Neural cell (in vitro differentiated cells): Measurements from ENCODE around the gene SLC35D1. TPM values are rescaled to one million over a fixed set of nuclear protein-coding genes. Genes with fewer than 3 reads are reported as not detected.

ENCODE experiments used
- H2AFZ ChIP-seq: fragments of 200-600, 300-800 bp; sonication (generic), shearing (Covaris generic); 2 replicates; pipeline ENCODE4 v1.6.0; 2014; ENCODE audit warnings: low read depth, mild to moderate bottlenecking, antibody characterized with exemption, low read length, moderate library complexity
- H3F3A ChIP-seq: fragments of 200-600 bp; shearing (Covaris generic); 2 replicates; pipeline ENCODE4 v1.6.1; 2016; ENCODE audit warnings: mild to moderate bottlenecking, moderate library complexity, mixed read lengths, antibody characterized with exemption, low read length; ENCODE audit not compliant: insufficient read depth, poor library complexity, severe bottlenecking
- H3K27ac ChIP-seq: fragments of 200-600, 300-800 bp; sonication (generic), shearing (Covaris generic); 2 replicates; pipeline ENCODE4 v1.5.1; 2014; ENCODE audit warnings: mild to moderate bottlenecking, low read length, moderate library complexity
- H3K27me3 ChIP-seq: fragments of 300-800, 200-600 bp; sonication (generic), shearing (Covaris generic); 2 replicates; pipeline ENCODE4 v1.6.0; 2014; ENCODE audit warnings: mild to moderate bottlenecking, low read depth, low read length, moderate library complexity; ENCODE audit not compliant: insufficient read depth
- H3K36me3 ChIP-seq: fragments of 300-800, 200-600 bp; sonication (generic), shearing (Covaris generic); 2 replicates; pipeline ENCODE4 v1.5.1; 2014; ENCODE audit warnings: mild to moderate bottlenecking, antibody characterized with exemption, low read length, moderate library complexity; ENCODE audit not compliant: insufficient read depth
- H3K4me2 ChIP-seq: fragments of 300-800, 200-600 bp; sonication (generic), shearing (Covaris generic); 2 replicates; pipeline ENCODE4 v1.6.0; 2014; ENCODE audit warnings: mild to moderate bottlenecking, low read length
- H3K4me3 ChIP-seq: fragments of 300-800, 200-600 bp; sonication (generic), shearing (Covaris generic); 2 replicates; pipeline ENCODE4 v1.5.1; 2014; ENCODE audit warnings: mild to moderate bottlenecking, low read length, moderate library complexity
- H3K79me2 ChIP-seq: fragments of 200-600 bp; shearing (Covaris generic); replicated peaks from 2 replicates; pipeline ENCODE4 v1.6.0; 2014; ENCODE audit warnings: mild to moderate bottlenecking, low read length, moderate library complexity; ENCODE audit not compliant: insufficient read depth
- H3K9ac ChIP-seq: fragments of 300-800, 200-600 bp; sonication (generic), shearing (Covaris generic); 2 replicates; pipeline ENCODE4 v1.6.1; 2016; ENCODE audit warnings: mild to moderate bottlenecking, low read length, mixed read lengths
- H3K9me2 ChIP-seq: fragments of 200-600 bp; shearing (Covaris generic); 2 replicates; pipeline ENCODE4 v1.6.1; 2016; ENCODE audit warnings: mild to moderate bottlenecking, low read length, mixed read lengths; ENCODE audit not compliant: insufficient read depth
- H3K9me3 ChIP-seq: fragments of 200-600, 300-800 bp; sonication (generic), shearing (Covaris generic); 2 replicates; pipeline ENCODE4 v1.6.1; 2016; ENCODE audit warnings: mild to moderate bottlenecking, mixed run types, low read length, moderate library complexity, mixed read lengths
- H4K20me1 ChIP-seq: fragments of 200-600 bp; shearing (Covaris generic); 2 replicates; pipeline ENCODE4 v1.6.1; 2016; ENCODE audit warnings: mild to moderate bottlenecking, mixed run types; ENCODE audit not compliant: insufficient read depth
- EP300 ChIP-seq: fragments of 450-650 bp; conservative IDR thresholded peaks from 2 replicates; pipeline ENCODE4 v1.6.1; 2014; ENCODE audit warnings: antibody characterized with exemption, mild to moderate bottlenecking, moderate library complexity; ENCODE audit not compliant: poor library complexity, severe bottlenecking
- EZH2 ChIP-seq: fragments of 200-600, 300-800 bp; shearing (Covaris generic), sonication (generic); IDR thresholded peaks from 2 replicates; pipeline ENCODE4 v1.6.1; 2014; ENCODE audit warnings: antibody characterized with exemption, low read length, borderline replicate concordance, mild to moderate bottlenecking; ENCODE audit not compliant: insufficient read depth, poor library complexity, severe bottlenecking
- MXI1 ChIP-seq: fragments of 450-650 bp; conservative IDR thresholded peaks from 2 replicates; pipeline ENCODE4 v1.6.1; 2014; ENCODE audit warnings: antibody characterized with exemption, mild to moderate bottlenecking; ENCODE audit not compliant: poor library complexity, severe bottlenecking
- POLR2AphosphoS5 ChIP-seq: IDR thresholded peaks from 2 replicates; pipeline ENCODE4 v1.6.1; 2012
- RAD21 ChIP-seq: fragments of 450-650 bp; conservative IDR thresholded peaks from 2 replicates; pipeline ENCODE4 v1.6.1; 2014; ENCODE audit warnings: antibody characterized with exemption, mild to moderate bottlenecking, moderate library complexity
- SMC3 ChIP-seq: fragments of 450-650 bp; conservative IDR thresholded peaks from 2 replicates; pipeline ENCODE4 v1.6.1; 2014; ENCODE audit warnings: antibody characterized with exemption, mild to moderate bottlenecking, moderate library complexity; ENCODE audit not compliant: poor library complexity
- TAF1 ChIP-seq: IDR thresholded peaks from 2 replicates; pipeline ENCODE4 v1.6.1; 2012; ENCODE audit warnings: low read depth
- polyA plus RNA-seq: library from polyadenylated mRNA; depleted of rRNA; stranded (reverse); fragments of >200 nt; gene quantifications from 2 replicates; pipeline ENCODE4 v1.2.3, GENCODE V29; 2014
- TF ChIP-seq, protein P1 (sequence below): IDR thresholded peaks from 2 replicates; pipeline ENCODE4 v1.6.1; 2012; ENCODE audit warnings: borderline replicate concordance
- TF ChIP-seq, protein P2 (sequence below): fragments of 450-650 bp; IDR thresholded peaks from 2 replicates; pipeline ENCODE4 v1.5.1; 2014; ENCODE audit warnings: antibody characterized with exemption, mild to moderate bottlenecking, moderate library complexity; ENCODE audit not compliant: poor library complexity, severe bottlenecking

The SLC35D1 gene
- polyA plus RNA-seq, 1 donor from 2014 or later = 17.9 TPM

DNA sequence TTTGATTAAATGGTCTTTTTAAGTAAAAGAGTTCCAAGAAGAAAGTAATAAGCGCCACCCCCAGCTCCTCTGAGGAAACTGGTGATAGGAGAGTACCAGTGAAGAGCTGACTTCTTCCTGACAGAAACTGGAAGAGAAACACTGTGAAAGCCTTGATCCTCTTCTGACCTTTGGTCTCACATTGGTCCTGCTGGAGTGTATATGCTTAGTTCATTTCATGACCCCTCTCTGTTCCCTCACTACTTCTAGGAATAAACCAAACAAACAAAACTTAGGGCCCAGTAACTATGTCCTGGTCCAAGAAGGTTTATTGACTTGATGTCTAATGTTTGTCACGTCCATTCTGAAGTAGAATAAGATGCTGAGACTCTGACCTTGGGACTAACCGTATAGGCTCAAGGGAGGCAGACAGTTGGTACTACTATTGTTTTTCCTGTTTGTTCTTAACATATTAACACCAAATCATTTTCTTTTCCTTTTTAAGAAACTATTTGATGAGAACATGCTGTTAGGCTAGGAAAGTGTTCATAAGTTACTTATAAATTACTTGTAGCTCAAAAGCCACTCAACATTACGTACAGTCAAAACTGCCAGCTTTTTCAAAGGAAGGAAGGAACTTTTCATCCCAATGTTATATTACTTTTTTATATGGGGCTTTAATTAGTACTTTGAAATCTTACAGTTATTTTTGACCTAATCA is 71.2 kb downstream of the SLC35D1 start:
- no peaks in the 10 kb centered on the region for H3K36me3 ChIP-seq

DNA sequence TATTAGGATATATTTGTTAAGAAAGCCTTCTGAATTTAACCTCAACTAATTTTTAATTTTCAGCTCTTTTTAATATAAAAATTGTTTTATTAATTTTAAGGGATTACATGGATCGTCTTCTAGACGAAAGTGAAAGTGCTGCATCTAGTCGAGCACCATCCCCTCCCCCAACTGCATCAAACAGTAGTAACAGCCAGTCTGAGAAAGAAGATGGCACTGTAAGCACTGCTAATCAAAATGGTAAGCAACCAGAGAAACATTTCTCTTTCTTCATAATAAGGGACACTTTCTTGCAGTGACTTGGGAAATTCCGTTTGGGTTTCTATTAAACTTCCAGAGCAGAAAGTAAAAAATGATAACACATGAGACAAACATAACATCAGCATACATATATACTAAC is 72.3 kb downstream of the SLC35D1 start:
- no peaks in the 10 kb centered on the region for H3K9me3 ChIP-seq
- H3K9me2 ChIP-seq = no peaks in the 10 kb centered on the region
- H3K4me3 ChIP-seq = no peak overlapping the region
- H3K27me3 ChIP-seq = no peaks in the 10 kb centered on the region
- no peaks in the 10 kb centered on the region for H3F3A ChIP-seq
- no peaks in the 10 kb centered on the region for H3K36me3 ChIP-seq
- no peak for TF ChIP-seq RAD21
- TF ChIP-seq EP300 = no peak
- no peak for TF ChIP-seq TAF1
- H3K27ac ChIP-seq = no peak overlapping the region
- H3K9ac ChIP-seq = no peak overlapping the region
- H4K20me1 ChIP-seq = no peaks in the 10 kb centered on the region
- no peak overlapping the region for H3K4me2 ChIP-seq
- H2AFZ ChIP-seq = no peak overlapping the region
- no peaks in the 10 kb centered on the region for H3K79me2 ChIP-seq

More for the DNA sequence above, 71.2 kb downstream of the SLC35D1 start:
- H3K9ac ChIP-seq = no peak overlapping the region
- H3K9me2 ChIP-seq = no peaks in the 10 kb centered on the region
- no peak overlapping the region for H3K4me3 ChIP-seq
- no peaks in the 10 kb centered on the region for H3K9me3 ChIP-seq
- H3F3A ChIP-seq = no peaks in the 10 kb centered on the region
- no peaks in the 10 kb centered on the region for H4K20me1 ChIP-seq
- TF ChIP-seq EZH2 = no peak
- TF ChIP-seq, protein P1, sequence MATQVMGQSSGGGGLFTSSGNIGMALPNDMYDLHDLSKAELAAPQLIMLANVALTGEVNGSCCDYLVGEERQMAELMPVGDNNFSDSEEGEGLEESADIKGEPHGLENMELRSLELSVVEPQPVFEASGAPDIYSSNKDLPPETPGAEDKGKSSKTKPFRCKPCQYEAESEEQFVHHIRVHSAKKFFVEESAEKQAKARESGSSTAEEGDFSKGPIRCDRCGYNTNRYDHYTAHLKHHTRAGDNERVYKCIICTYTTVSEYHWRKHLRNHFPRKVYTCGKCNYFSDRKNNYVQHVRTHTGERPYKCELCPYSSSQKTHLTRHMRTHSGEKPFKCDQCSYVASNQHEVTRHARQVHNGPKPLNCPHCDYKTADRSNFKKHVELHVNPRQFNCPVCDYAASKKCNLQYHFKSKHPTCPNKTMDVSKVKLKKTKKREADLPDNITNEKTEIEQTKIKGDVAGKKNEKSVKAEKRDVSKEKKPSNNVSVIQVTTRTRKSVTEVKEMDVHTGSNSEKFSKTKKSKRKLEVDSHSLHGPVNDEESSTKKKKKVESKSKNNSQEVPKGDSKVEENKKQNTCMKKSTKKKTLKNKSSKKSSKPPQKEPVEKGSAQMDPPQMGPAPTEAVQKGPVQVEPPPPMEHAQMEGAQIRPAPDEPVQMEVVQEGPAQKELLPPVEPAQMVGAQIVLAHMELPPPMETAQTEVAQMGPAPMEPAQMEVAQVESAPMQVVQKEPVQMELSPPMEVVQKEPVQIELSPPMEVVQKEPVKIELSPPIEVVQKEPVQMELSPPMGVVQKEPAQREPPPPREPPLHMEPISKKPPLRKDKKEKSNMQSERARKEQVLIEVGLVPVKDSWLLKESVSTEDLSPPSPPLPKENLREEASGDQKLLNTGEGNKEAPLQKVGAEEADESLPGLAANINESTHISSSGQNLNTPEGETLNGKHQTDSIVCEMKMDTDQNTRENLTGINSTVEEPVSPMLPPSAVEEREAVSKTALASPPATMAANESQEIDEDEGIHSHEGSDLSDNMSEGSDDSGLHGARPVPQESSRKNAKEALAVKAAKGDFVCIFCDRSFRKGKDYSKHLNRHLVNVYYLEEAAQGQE = no peak
- no peak for TF ChIP-seq POLR2AphosphoS5
- TF ChIP-seq MXI1 = no peak
- TF ChIP-seq EP300 = no peak
- no peak for TF ChIP-seq SMC3
- TF ChIP-seq TAF1 = no peak
- TF ChIP-seq, protein P2, sequence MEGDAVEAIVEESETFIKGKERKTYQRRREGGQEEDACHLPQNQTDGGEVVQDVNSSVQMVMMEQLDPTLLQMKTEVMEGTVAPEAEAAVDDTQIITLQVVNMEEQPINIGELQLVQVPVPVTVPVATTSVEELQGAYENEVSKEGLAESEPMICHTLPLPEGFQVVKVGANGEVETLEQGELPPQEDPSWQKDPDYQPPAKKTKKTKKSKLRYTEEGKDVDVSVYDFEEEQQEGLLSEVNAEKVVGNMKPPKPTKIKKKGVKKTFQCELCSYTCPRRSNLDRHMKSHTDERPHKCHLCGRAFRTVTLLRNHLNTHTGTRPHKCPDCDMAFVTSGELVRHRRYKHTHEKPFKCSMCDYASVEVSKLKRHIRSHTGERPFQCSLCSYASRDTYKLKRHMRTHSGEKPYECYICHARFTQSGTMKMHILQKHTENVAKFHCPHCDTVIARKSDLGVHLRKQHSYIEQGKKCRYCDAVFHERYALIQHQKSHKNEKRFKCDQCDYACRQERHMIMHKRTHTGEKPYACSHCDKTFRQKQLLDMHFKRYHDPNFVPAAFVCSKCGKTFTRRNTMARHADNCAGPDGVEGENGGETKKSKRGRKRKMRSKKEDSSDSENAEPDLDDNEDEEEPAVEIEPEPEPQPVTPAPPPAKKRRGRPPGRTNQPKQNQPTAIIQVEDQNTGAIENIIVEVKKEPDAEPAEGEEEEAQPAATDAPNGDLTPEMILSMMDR = no peak
- no peak for TF ChIP-seq RAD21
- H2AFZ ChIP-seq = no peak overlapping the region
- no peak overlapping the region for H3K4me2 ChIP-seq
- H3K27me3 ChIP-seq = no peaks in the 10 kb centered on the region
- no peak overlapping the region for H3K27ac ChIP-seq
- no peaks in the 10 kb centered on the region for H3K79me2 ChIP-seq
